ENCODE measurements around the gene INPP5K.
A peak's percentile ranks its signal among the peaks of the same experiment; 100 is the strongest.

GRCh38 chr17:1487939-1488825 is 28.2 kb downstream of the INPP5K start:
- TF ChIP-seq NFE2L2 (IDR thresholded peaks at IDR 0.05; ENCODE audit: low read depth, low read length) (no peak), CTCF (conservative IDR thresholded peaks at IDR 0.05; ENCODE audit: low read depth, low read length) (no peak), MAZ (IDR thresholded peaks at IDR 0.05; ENCODE audit: borderline replicate concordance, low read depth, low read length) (peak; percentile 93), ELK1 (IDR thresholded peaks at IDR 0.05; ENCODE audit: borderline replicate concordance, low read depth, low read length) (no peak), FOS (IDR thresholded peaks at IDR 0.05; ENCODE audit: low read depth, low read length) (no peak), USF2 (IDR thresholded peaks at IDR 0.05; ENCODE audit: low read depth, low read length) (no peak), POLR2A (IDR thresholded peaks at IDR 0.05; ENCODE audit: low read depth, low read length) (no peak), MAFK (IDR thresholded peaks at IDR 0.05; ENCODE audit: low read depth, low read length) (no peak), RAD21 (IDR thresholded peaks at IDR 0.05; ENCODE audit: low read length) (no peak), RFX5 (IDR thresholded peaks at IDR 0.05; ENCODE audit: low read depth, low read length) (no peak), RCOR1 (IDR thresholded peaks at IDR 0.05; ENCODE audit: insufficient replicate concordance, low read length) (peak; percentile 42)

All from IMR-90 (cell line).